ENCODE data around the gene SMIM3.

- TF ChIP-seq POLR2A (IDR thresholded peaks at IDR 0.05) (no peak), CTCF (IDR thresholded peaks at IDR 0.05) (no peak), EP300 (IDR thresholded peaks at IDR 0.05) (no peak), POLR2AphosphoS5 (IDR thresholded peaks at IDR 0.05) (no peak)
These were observed 7.4 kb downstream of the SMIM3 start for GRCh38 chr5:150785950-150786349.

Data from sigmoid colon (tissue), 4 donors.